ENCODE measurements around the gene BPIFB6.

DNA sequence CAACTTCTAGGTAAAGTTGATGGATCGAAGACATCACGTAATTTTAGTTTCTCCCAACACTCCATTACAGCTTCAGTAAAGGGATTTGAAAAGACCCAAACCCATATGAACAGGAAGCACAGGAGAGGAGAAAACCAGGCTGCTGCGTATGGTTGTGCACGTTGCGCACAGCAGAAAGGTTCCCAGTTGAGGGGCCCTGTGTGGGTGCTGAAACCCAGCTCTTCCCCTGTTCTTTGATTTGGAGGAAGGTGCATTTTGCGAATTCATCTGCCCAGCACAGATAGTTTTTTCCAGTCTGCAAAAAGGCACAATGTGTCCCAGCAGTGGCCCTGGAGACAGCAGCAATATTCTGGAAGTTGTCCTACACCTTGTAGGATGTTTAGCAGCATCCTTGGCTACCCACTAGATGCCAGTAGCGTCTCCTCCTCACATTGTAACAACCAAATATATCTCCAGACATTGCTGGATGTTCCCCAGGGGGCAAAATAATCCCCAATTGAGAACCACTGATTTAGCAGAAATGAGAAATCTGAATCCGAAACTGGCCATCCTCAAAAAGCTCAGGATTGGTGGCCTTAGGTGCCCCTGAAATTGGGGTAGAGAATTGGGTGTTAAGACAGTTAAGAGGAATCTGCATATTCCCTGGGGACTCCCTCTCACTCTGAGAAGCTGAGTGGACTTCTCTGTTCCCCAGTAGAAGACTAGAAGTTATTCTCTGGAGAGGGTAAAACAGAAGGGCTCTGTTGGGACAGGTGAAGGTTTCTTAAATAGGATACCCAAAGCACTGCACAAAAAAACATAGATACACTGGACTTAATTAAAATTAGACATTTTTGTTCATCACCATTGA, 39.4 kb upstream of the BPIFB6 start:
- TF ChIP-seq CTCF (IDR thresholded peaks at IDR 0.05), result no peak
- no peak for TF ChIP-seq JUND (IDR thresholded peaks at IDR 0.05)
- no peak for TF ChIP-seq RCOR1 (IDR thresholded peaks at IDR 0.05; ENCODE audit: low read length)
- TF ChIP-seq, protein P1, sequence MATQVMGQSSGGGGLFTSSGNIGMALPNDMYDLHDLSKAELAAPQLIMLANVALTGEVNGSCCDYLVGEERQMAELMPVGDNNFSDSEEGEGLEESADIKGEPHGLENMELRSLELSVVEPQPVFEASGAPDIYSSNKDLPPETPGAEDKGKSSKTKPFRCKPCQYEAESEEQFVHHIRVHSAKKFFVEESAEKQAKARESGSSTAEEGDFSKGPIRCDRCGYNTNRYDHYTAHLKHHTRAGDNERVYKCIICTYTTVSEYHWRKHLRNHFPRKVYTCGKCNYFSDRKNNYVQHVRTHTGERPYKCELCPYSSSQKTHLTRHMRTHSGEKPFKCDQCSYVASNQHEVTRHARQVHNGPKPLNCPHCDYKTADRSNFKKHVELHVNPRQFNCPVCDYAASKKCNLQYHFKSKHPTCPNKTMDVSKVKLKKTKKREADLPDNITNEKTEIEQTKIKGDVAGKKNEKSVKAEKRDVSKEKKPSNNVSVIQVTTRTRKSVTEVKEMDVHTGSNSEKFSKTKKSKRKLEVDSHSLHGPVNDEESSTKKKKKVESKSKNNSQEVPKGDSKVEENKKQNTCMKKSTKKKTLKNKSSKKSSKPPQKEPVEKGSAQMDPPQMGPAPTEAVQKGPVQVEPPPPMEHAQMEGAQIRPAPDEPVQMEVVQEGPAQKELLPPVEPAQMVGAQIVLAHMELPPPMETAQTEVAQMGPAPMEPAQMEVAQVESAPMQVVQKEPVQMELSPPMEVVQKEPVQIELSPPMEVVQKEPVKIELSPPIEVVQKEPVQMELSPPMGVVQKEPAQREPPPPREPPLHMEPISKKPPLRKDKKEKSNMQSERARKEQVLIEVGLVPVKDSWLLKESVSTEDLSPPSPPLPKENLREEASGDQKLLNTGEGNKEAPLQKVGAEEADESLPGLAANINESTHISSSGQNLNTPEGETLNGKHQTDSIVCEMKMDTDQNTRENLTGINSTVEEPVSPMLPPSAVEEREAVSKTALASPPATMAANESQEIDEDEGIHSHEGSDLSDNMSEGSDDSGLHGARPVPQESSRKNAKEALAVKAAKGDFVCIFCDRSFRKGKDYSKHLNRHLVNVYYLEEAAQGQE (IDR thresholded peaks at IDR 0.05; ENCODE audit: low read depth, low read length), result no peak

Data from SK-N-SH (cell line).